CD4-positive, alpha-beta T cell treated with Interleukin-2 at 100 ng/mL for 4 hours (primary cell): ENCODE results near the gene LRRC27.

Experiments used
- DNase-seq: peaks from one replicate; pipeline ENCODE4 v3.0.0-alpha.2; 2020; ENCODE audit warnings: low spot score

Gene LRRC27

GRCh38 chr10:132357286-132358058, 25.5 kb downstream of the LRRC27 start:
- DNase-seq: no peak

GRCh38 chr10:132359305-132360040, 27.5 kb downstream of the LRRC27 start:
- DNase-seq: no peak

GRCh38 chr10:132360766-132361447, 28.9 kb downstream of the LRRC27 start:
- DNase-seq: peak; percentile 25

DNA sequence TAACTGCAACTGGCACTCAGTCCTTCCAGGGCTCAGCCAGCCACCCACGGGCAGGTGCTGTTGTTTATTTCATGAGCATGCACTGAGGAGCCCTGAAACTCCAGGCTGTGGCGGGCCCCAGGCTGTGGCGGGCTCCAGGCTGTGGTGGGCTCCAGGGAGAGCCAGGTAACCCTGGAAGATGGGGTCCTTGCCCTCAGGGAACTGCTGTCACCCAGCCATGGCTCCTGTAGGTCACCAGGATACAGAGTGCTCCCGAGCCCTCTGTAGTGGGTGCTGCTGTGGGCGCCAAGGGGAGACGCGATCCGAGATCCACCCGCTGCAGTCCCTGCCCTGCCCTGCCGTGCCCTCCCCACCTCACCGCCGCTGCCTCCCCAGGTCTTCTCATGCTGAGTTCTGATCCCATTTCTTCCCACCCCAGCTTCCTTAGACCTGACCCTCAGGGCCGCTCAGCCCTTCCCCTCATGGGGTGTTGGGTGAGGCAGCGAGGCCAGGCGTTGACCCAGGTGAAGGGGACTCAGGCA, 29.6 kb downstream of the LRRC27 start:
- DNase-seq: no peak

DNA sequence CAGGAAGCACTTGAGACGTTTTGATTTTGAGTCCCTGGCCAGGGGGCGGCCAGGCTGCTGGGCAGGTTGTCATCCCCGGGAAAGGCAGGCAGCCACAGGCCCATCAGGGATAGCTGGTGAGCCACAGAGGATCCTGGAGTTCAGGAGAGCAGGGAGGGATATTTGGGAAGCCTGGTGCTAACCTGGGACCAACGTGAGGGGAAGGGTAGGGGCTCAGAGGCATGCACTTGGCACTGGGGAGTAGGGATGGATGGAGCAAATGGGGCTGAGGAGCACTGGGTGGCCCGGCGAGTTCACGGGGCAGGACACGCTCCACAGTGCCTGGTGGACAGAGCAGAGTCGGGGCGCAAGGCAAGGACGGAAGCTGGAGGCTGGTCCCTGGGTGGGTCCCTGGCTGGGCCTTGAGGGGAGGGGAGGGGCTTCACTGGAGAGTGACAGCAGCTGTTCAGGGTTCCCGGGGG, 30.2 kb downstream of the LRRC27 start:
- no peak for DNase-seq

- no peak for DNase-seq
These were observed 31.4 kb downstream of the LRRC27 start for GRCh38 chr10:132363376-132363775.

DNA sequence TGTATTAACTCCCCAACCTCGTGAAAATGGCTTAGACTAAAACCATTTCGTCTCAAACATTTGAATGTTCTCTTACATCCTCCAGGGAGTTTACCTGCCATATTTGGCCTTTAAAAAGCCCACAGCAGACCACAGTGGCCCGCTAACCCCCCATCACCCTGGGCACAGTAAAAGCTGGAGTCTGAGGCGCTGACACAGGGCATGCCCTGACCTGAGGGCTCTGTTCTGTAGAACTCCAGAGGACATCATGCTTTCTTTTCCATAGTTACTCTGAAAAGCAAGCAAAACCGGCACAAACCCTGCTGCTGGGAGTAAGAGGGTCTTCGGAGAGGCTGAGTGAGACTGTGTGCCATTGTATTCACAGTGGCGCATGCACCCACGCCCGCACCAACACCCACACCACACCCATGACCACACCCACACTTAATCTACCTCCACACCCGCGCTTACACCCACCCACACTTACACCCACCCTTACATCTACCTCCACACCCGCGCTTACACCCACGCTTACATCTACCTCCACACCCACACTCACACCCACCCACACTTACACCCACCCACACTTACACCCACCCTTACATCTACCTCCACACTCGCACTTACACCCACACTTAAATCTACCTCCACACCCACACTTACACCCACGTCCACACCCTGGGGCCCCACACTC, 32.1 kb downstream of the LRRC27 start:
- no peak for DNase-seq

DNA sequence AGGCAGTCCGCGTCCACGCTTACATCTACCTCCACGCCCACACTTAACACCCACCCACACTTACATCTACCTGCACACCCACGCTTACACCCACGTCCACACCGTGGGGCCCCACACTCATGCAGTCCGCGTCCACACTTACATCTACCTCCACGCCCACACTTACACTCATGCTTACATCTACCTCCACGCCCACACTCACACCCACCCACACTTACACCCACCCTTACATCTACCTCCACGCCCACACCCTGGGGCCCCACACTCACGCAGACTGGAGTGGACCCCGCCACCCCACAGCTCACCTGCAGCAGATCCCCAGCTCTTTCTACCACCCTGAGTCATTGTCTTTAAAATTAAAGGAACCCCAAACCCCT, 32.6 kb downstream of the LRRC27 start:
- DNase-seq: no peak

DNA sequence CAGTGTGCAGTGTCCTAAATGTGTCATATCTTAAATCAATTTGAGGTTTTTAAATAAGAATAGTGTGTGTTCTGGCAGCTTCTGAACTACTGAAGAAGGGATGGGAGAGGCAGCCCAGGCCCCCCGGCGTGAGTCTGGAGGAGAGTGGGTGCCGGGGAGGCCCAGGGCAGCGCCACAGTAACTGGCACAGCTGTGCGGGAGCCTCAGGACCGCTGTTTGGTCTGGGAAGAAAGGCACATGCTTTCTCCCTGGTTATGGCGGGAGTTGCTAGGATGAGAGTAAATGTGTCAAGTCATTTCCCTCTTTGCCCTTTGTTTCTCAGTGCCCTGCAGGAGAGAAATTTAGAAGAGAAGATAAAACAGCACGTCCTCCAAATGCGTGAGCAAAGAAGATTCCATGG, 33.1 kb downstream of the LRRC27 start:
- DNase-seq: no peak

DNA sequence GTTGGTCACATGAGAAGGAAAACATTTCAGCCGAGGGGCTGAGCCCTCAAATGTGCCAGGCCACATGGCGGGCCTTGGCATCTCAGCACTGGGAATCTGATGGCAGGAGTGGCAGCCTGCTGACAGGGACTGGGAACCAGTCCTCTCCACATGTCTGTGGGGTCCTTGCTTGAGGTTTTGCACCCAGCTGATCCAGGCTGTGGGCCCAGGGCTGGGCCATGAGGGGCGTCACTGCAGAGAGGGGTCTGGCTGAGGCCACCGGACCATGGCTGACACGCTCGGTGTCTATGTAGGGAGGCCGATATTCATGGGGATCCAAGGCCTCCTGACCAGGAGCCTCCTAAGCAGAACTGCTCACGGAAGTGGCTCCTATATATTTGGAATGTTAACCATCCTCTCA, 34.0 kb downstream of the LRRC27 start:
- DNase-seq: no peak

DNA sequence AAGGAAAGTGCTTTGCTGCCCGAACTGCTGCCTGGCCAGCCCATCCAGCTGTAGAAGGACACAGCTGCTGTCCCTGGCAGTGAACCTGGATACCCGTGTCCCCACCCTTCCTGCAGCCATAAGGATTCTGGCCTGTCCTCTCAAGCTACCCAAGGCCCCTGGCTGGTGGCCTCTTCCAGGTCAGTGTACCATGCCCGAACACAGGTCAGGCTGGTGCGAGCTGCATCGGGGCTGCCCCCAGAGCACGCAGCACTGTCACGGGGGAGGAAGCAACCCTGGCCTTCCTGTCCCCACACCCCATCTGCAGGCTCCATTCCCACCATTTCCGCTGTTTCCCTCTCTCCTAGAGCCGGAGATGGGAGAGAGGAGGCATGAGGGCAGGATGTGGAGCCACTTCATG, 34.5 kb downstream of the LRRC27 start:
- no peak for DNase-seq

DNA sequence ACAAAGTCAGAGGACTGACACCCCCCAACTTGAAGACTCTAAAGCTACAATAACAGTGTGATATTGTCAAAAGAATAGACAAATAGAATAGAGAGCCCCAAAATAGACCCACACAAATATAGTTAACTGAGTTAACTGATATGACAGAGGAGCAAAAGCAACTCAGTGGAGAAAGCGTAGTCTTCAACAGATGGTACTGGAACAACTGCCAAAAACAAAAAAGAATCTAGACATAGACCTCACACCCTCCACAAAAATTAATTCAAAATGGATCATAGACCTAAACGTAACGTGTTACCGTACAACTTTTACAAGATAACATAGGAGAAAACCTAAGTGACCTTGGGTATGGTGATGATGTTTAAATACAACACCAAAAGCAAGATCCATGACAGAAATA, 36.4 kb downstream of the LRRC27 start:
- no peak for DNase-seq

- no peak for DNase-seq
These were observed 37.1 kb downstream of the LRRC27 start for GRCh38 chr10:132368881-132369635.

GRCh38 chr10:132369636-132370185, 37.7 kb downstream of the LRRC27 start:
- DNase-seq: no peak

DNA sequence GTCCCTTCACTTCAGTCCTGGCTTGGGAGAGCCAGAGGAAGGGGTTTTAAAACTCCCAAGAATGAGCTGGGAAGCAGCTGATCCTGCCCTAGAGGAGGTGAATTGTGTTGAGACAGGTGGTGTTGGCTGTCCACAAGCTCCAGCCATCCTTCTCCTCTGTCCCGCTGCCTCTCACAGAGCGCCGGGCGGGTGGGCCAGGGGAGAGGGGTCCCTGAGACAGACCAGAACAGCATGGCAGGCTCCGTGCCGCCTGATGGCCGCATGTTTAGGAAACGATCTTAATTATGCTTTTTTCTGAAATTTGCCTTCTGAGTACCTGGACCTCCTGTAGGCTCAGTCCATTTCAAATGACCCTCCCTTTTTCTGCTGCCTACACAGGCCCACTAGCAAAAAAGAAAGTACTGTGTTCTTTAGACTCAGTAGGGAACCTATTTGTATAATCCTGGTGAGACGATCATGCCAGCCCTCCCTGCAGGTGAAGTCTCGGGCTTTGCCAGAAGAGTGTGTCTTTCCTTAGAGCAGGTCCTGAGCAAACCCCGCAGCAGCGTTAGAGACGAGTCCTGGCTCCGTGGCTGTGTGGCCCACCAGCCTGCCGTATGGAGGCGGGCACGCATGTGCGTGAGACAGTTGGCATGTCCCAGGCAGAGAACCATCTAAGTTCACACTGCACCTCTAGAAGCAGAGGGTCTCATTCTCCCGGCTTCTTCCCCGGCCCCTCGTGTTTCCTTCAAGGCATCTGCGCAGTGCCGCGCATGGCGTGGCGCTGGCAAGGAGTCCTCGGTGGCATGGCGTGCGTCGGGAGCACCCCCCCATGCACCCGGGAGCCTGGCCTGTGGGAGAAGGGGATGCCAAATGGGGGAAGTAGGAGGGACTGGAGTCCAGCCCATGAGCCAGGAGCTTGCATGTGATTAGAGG, 38.7 kb downstream of the LRRC27 start:
- no peak for DNase-seq

DNA sequence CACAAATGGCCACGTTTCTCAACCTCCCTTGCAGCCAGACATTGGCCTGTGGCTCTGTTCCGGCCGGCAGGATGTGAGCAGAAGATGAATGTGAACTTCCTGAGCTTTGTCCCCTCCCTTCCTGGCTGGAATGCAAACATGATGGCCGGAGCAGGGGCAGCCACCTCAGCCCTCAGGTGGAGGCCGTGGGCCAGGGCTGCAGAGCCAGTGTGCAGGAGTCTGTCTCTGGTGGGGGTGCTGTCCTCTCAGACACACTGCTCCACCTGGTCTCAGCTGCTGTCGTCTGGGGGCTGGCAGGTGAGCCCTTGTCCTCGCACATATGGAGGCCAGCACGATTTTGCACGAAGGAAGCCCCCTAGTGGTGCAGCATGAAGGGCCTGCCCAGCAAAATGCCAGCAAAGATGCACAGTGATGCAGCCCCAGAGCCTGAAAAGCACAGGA, 39.7 kb downstream of the LRRC27 start:
- DNase-seq: no peak

GRCh38 chr10:132372516-132373095, 40.6 kb downstream of the LRRC27 start:
- DNase-seq: no peak

DNA sequence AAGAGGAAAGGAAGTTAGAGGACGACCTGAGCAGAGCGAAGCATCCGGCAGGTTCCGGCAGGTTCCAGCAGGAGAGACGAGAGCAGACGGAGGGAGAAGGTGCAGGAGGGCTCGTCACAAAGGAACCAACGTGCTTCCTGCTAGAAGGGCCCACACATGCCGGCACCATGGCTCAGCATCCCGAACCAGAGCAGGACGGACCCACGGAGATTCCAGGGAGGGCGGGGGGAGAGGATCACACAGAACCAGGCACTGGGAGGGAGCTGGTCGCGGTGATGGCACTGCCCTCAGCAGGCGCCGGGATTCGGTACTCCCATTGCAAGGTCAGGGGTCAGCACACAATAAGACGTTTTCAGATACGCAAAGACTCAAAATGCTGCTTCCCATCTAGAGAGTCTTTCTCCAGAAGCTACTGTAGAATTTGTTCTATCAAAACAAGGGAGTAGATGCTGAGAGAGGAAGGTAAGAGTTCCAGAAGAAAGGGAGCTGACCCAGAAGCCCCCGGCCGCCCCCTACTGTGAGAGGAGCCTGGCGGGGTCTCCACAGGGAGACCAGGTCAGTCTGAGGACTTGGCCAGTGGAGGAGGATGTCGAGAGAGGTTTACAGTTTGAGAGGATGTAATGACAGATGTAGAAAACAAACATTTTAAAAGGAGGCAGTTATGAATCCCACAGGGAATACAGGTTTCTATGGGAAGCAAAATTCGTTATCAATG, 41.4 kb downstream of the LRRC27 start:
- DNase-seq: no peak

- DNase-seq: no peak
These were observed 42.2 kb downstream of the LRRC27 start for GRCh38 chr10:132374176-132374575.
